ENCODE results near the gene IPO4.
A peak's percentile ranks its signal among the peaks of the same experiment; 100 is the strongest.

IPO4 gene

DNA sequence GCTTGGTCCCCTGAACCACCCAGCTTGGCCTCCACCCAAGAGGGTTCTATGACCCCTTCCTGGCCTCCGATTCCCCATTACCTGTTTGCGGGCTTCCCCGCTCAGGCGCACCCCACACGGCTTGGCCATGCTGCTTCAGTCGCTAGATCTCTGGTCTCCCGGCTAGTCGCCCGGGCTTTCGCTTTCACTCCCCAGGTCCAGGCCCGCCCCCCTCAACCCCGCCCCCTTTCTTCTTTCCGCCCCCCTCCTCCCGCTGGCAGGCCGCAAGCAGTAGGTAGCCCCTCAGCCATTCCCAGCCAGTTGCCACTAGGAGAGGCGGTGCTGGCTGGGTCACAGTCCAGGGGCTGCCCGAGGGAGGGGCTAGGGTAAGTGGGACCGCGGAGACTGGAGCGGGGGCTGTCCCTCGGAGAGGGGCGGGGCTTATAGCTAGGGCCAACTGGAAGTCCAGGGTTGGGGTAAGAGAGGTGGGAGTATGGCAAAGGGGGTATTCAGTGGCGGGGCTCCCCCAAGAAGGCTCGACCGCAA, 42.1 kb downstream of the IPO4 start, which contains the start of gene PSME2:
Gene PSME2 (minus strand): TSS at position 158 of the 525 bp plus-strand sequence. CDS start 29 bp downstream, at position 129.
- peak; percentile 90 for DNase-seq

DNA sequence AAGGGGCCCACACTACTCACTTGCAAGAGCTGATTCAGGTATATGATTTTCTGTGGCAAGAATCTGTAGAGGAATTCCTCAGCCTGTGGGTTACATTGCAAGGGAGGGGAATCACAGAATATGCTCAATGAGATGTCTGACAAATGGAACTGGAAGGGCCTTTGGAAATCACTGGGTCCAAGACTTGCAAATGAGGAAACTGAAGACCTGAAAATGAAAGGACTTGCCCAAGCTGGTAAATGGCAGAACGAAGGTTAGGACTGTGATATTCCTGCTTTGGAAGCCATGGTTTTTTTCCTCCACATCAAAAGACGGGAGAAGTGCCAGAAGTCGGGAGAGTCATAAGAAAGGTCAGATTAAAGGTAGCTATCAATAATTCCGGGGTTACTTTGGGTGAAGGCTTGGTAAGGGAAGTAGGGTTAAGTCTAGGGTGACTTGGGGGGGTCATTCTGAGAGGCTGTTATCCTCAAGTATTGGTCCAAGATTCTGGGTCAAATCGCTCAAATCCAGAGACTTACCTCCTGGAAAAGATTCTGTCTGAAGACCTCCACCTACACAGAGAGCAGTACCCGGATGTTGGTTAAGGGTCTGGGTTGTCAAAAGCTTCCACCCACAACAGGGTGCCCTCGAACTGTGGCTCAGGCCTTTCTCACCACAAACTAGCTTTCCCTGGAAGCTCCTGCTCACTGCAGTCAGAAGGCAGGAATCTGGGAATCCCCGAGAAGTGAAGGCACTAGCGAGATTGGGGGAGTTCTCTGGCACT, 42.7 kb downstream of the IPO4 start:
- no peak for DNase-seq

DNA sequence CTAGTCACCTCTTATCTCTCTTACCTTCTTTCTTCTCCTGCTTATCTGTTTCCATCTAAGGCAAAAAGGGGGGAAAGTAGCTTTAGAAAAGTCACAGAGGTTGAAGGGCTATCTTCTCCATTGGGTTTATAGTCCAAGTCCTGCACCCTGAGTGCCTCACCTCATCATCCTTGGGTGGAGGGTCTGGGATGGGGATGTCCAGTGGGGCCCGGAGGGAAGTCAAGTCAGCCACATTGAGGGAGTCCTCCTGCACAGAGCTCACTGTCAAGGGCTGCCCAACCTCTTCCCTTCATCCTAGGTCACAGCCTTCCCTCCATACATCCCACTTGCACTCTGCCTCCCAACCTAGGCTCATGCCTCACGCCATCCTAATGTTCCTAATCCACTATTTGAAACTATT, 43.4 kb downstream of the IPO4 start:
- DNase-seq: no peak

DNA sequence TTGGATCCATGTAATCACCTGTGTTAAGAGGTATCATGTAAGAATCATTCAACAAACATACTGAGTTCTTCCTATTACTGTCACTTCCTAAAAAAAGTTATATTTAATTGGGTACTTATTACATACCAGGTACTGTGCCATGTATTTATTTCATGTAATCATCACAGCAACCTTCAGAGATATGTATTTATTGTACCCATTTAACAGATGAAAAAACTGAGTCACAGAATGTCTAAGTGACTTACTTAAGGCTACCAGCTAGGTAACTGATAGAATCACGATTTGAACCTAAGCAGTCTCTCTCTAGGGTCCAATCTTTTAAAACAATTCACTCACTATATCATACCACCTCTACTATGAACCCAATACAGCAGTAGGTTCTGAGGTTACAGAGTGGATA, 44.2 kb downstream of the IPO4 start:
- DNase-seq: no peak

DNA sequence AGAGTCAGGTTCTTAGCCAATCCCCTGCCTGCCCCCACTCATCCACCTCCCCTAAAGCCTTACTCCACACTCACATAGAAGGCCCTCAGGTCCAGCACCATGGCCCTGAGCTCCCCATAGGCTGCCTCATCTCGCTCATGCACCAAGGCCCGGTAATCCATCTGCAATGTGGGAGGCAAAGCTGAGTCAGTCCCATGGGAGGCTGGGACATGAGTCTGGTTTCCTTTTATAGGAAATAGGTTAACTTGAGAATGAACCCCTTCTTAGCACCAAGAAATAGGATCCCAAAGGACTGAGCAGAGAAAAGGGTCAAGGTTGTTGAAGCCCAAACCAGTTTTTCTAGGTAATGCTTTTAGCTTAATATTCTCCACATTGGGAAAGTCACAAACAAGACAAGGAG, 45.1 kb downstream of the IPO4 start:
- no peak for DNase-seq

DNA sequence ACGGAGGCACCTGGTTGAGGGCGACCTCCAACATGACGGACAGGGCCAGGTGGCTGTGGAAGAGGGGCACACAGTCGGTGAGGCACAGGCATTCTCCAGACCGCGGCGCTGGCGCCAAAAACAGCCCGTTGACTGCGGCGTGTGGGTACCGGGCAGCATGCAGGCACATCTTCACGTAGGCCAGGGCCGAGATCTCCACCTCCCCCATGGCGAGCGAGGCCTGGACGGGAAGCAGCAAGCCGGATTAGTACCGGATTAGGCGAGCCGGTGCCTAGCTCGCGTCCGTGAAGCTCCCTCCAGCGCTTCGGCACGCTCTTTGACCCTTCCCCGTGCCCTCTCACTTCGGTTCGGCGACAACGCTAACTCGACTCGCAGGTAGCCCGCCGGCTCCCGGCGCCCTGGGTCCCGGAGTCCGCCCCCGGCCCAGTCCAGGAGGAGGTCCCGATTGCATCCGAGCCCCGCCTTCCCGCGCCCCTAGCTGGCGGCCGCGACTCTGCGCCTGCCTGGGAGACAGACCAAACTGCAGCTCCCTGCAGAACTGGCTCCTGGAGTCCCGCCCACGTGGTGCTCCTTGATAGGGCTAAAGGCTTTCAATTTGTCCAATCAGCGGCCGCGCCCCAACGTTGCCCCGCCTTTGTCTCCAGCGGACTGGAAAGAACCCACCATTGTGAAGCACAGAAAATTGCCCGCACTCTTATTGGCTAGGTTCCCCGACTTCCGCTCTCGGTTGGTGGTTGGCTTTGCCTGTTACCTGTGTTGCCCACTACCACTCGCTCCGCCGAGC, 47.3 kb downstream of the IPO4 start, which contains the start of gene EMC9:
Gene EMC9 (minus strand): TSS at position 495 of the 784 bp plus-strand sequence. CDS start 287 bp downstream, at position 208.
- peak; percentile 99 for DNase-seq

DNA sequence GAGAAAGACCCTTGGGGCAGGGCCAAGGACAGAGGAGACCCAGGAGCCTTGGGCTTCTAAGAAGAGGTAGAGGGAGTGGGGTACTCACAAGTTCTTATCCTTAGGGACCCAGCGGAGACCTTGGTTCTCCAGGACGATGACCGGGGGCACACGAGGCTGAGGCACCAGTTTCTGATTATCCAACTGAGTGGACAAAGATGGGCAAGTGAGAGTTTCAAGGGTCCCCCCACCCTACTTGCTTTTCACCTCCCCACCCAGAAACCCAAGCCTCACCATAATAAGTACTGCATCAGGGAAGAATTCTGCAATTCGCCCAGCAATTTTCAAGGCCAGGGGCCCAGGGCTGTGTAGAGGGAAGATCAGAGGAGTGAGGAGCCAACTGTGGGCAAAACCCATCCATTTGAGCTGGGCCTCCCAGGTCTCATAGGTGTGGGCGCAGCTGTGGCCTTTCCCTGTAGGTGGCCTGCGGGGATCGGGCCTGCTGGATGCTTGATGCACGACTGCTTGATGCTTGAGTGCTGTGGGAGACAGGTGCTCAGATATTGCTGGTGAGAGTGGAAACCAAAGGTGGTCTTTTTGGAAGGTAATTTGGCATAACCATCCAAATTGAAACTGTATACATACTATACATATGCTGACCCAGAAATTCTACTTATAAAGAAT, 49.2 kb downstream of the IPO4 start:
- DNase-seq: peak; percentile 23

DNA sequence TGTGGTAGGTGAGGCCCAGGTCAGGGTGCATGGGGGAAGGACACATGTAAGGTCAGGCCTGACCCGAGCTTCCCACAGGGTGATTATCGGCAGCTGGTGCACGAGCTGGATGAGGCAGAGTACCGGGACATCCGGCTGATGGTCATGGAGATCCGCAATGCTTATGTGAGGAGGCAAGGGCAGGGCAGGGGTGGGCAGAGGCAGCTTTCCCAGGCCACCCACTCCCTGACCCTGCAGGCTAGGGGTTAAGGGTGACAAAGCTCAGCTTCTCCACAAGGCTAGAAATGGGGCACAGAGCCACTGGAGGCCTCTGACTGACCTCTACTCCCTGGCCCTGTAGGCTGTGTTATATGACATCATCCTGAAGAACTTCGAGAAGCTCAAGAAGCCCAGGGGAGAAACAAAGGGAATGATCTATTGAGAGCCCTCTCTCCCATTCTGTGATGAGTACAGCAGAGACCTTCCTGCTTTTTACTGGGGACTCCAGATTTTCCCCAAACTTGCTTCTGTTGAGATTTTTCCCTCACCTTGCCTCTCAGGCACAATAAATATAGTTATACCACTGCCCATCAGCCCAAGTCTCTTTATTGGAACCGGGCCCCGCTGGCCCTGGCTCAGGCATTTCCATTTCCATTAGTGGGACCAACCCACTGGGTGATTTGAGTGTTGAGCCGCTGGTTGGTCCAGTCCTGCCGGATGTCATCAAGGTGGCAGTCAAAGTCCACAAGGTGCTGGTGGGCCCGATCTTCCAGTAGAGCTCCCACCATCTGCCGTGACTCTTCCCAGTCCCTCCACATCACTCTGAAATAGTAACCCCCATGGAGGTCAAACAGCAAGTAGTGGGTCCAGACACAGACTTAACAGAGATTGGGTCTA, 50.0 kb downstream of the IPO4 start:
- no peak for DNase-seq

DNA sequence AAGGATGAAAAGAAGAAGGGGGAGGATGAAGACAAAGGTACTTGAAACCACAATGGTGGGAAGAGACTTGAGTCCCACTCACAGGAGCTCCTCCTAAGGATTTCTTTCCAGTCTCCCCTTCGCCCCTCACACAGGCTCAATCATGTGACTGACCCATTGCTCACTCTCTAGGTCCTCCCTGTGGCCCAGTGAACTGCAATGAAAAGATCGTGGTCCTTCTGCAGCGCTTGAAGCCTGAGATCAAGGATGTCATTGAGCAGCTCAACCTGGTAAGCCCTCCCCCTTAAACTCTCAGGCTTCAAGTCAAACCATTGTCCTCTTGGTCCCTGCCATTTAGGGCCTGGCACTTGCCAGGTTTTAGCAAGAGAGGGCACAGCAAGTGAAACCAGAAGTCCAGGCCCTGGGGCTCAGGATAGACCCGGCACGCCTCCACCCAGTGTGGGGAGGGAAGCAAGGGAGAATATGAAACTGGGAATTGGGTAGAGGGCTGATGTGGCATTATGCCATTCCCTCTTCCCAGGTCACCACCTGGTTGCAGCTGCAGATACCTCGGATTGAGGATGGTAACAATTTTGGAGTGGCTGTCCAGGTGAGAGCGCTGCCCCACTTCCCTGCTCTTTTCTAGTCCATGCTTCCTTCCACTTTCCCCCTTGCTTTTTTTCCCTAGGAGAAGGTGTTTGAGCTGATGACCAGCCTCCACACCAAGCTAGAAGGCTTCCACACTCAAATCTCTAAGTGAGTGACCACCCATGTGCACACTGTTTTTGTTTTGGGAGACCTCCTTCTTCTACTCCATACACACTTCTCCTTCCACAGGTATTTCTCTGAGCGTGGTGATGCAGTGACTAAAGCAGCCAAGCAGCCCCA, 50.9 kb downstream of the IPO4 start:
- DNase-seq: no peak

DNA sequence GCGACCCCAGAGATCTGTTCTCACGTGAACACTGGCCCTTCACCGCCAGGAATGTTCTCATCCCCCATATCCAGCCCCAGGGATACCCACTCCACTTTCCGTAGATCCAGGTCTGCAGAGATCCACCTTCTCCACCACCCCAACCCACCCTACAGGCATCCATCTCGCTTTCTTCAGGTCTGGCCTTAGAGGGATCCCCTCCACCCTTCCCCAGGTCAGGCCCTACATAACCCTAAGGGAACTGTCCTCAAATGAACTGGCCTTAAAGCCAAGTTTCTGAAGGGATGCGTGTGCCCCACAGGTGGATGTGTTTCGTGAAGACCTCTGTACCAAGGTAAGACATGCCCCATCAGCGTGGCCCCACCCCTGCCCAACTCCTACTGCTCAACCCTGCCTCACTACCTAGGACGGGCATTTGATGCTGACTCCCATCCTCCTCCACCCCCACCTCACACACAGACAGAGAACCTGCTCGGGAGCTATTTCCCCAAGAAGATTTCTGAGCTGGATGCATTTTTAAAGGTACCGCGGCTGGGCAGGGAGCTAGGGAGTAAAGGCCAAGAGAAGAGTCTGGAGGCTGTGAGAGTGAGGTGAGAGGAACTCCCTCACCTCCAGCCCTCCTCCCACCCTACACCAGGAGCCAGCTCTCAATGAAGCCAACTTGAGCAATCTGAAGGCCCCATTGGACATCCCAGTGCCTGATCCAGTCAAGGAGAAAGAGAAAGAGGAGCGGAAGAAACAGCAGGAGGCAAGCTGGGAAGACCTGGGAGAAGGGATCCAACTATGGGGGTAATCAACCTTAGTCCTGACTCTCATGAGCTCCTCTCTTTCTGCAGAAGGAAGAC, 51.7 kb downstream of the IPO4 start:
- DNase-seq: peak; percentile 22

DNA sequence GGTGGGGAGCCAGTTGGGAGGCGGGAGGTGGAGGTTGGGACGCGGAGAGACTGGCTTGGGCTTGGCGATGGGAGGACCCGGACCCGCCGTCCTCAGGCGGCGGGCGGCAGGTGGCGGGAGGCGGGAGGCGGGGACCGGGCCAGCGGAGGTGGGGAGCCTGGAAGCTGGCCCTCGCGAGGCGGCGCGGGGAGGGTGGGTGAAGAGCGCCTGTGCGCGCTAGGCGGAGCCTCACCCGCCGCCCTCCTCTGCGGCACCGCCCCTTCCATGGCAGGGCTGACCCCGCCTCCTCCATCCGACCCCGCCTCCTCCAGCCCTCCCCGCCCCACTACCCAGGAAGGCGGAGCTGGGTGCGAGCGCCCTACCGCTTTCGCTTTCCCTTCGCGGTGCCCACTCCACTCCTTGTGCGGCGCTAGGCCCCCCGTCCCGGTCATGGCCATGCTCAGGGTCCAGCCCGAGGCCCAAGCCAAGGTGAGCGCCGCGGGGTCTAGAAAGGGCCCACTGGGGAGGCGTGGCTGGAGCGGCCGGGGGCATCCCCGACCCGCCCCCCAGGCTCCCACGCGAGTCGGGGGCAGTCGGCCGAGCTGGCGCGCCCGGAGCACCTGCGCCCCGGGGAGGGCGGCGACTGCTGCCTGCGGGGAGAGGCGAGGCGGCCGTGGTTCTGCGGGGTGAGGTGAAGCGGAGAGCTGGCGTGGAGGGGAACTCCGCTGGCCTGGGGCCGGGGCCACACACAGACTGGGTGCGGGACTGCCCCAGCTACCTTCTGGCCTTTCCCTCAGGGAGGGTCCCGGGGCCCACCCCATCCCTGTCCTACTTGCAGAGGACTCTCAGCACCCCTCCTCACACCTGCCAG, 52.6 kb downstream of the IPO4 start, which contains the start of gene PSME1:
Gene PSME1 (plus strand): TSS at position 361 of the 850 bp plus-strand sequence. CDS start 69 bp downstream, at position 430.
- DNase-seq: peak; percentile 96

DNA sequence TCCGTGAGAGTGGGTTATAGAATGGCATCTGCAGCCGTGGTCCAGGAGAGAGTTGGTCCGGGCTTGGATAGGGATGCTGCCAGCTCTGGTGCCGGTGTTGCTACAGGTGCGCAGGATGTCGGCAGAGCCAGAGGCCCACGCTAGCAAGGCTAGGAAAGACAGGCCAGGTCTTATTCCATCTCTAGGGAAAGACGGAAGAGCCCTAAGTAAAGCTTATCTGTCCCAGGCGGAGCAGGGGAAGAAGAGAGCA, 53.1 kb downstream of the IPO4 start:
- no peak for DNase-seq

DNA sequence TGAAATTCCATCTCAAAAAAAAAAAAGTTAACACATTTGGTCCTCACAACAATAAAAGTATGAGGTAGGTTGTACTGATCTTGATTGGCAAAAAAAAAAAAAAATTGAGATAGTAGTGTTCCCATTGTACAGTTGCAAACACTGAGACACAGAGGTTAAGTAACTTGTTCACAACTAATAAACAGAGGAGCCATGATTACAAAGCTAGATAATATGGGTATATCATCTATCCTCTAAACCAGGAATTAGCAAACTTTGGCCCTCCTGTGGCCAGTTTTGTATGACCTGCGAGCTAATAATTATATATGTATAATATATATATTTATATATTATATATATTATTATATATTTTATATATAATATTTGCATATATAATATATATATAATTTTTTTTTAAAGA, 54.9 kb downstream of the IPO4 start:
- DNase-seq: no peak

DNA sequence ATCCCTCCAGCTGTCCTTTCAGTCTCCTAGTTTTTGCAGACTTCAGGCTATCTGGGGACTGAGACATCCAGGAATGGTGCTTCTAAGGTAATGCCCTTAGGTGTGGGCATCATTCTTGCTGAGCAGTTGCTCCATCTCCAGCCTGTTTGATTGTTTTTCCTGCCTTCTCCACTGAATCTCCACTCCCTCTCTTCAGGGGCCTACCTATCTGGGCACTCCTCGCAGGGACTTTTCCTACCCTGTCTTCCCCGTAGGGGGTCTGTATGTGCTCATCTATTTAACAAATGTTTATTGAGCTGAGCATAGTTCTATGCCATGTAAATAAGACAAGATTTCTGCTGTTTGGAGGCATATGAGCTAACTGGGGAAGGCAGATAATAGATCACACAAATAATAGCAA, 55.6 kb downstream of the IPO4 start:
- no peak for DNase-seq

DNA sequence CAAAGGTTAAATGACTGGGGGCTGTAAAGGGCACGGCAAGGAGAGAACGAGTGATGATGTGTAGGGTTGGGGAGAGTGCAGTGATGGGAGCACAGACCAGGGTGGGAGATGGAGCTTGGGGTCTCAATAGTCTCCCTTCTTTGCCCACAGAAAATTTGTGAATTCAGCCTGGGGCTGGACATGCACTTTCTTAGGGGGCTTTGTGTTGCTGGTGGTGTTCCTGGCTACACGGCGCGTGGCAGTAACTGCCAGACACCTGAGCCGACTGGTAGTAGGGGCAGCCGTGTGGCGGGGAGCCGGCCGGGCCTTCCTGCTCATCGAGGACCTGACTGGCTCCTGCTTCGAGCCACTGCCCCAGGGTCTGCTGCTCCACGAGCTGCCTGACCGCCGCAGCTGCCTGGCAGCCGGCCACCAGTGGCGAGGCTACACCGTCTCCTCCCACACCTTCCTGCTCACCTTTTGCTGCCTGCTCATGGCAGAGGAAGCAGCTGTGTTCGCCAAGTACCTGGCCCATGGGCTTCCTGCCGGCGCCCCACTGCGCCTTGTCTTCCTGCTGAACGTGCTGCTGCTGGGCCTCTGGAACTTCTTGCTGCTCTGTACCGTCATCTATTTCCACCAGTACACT, 56.4 kb downstream of the IPO4 start:
- peak; percentile 74 for DNase-seq

DNA sequence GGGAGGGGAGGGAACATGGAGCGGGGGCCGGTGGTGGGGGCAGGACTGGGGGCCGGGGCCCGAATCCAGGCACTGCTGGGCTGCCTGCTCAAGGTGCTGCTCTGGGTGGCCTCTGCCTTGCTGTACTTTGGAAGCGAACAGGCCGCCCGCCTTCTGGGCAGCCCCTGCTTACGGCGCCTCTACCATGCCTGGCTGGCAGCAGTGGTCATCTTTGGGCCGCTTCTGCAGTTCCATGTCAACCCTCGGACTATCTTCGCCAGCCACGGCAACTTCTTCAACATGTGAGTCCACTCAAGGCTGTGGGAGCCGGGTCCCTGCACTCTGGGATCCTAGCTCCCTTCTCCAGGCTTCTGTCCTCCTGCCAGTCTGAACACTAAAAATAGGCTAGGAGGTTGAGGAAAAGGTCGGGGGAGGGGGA, 57.1 kb downstream of the IPO4 start:
- no peak for DNase-seq

DNA sequence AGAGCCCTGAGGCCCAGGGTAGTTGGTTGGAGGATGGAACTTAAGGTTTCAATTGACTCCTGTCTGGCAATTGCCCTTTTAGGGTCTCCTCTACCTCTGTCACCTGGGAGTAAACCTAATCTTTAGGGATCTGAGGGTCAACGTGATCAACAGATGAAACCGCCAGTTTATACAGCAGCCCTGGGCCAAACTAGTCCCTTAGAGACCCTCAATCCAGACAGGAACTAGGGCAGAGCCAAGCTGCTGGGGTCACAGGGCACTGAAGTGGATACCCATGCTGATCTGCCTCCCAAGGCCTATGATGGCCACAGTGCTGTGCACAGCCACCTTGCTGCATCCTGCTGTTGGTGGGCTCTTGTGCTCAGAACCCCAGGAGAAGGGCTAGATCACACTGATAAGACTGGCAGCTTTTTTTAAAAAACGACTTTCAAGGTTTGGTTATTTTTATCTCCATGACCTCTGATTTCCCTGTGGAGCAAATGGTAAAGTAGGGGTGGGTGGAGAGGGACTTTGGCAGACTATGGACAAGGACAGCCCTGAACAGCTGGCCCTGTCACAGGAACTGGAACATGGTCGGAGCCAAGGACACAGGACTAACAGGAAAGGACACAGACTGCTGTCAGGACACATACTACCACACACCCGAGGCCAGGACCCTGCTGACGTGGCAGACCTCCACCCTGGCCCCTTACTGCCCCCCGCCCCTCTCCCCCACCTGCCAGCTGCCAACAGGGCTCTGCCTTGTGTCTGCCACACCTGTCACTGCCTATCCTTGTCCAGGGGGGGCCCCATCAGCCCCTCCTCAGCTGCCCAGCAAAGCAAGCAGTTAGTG, 57.7 kb downstream of the IPO4 start:
- no peak for DNase-seq

DNA sequence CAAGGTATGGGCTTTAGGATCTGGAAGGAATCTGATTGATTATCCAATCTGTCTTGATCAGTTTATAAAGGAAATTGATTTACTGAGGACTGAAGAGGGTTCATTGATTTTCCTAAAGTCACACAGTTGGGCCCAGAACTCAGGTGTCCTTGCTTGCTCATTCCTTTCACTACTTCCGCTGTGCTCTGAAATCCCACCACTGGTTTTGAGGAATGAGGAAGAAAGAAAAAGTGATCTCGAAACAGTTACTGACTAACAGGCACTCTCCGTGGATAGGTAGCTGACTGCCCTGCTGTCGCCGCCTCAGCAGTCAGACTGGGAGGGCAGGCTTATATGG, 58.3 kb downstream of the IPO4 start, which contains the start of gene FITM1:
Gene FITM1 (plus strand): TSS at position 280 of the 337 bp plus-strand sequence. CDS start 905 bp downstream, outside the sequence.
- DNase-seq: no peak
